ENCODE measurements around the gene RUNX2. TPM values are rescaled to one million over a fixed set of nuclear protein-coding genes. Genes with fewer than 3 reads are reported as not detected.

RUNX2 gene
- total and polyA plus RNA-seq, 10 of the 15 experiments (the other 5 are each of a cell fraction or from before 2014, with no cell fraction given): 0.01 to 0.77 (median 0.15) TPM; not detected in 3

- ChIA-PET POLR2A (interaction anchor here (0.6 kb wide), 1 partner anchor 12 kb away, joined by 8 read pairs; no protein-coding TSS in a partner anchor), SMC1A (ENCODE audit: uncharacterized antibody, unreplicated experiment) (no interaction called here), RAD21 (ENCODE audit: unreplicated experiment) (no interaction called here), CTCF (interaction anchor here (1.1 kb wide), 1 partner anchor 9 kb away, joined by 4 read pairs; no protein-coding TSS in a partner anchor)
- Histone ChIP-seq H3K4me2 (ENCODE audit: control insufficient read depth, insufficient read depth) (no peak overlapping the region), H2AFZ (ENCODE audit: control insufficient read depth, low read depth, low read length) (no peak overlapping the region), H3K9me3 (replicated peaks; ENCODE audit: control insufficient read depth, insufficient read depth, low read length) (no peaks in the 10 kb centered on the region), H3K9ac (ENCODE audit: control insufficient read depth, insufficient read depth, low read length) (no peak overlapping the region), H3K27me3 (replicated peaks in 1 of 2; ENCODE audit: control insufficient read depth in 2 of 2, insufficient read depth in 2 of 2, low read length in 1 of 2) (no peaks in the 10 kb centered on the region; a peak in 1 of 4 replicates), H3K79me2 (ENCODE audit: control insufficient read depth, insufficient read depth, low read length) (no peaks in the 10 kb centered on the region), H3K4me3 (no peak overlapping the region), H3K27ac (ENCODE audit: control insufficient read depth, insufficient read depth) (no peak overlapping the region), H3K4me1 (ENCODE audit: control insufficient read depth, insufficient read depth, low read length) (no peaks in the 10 kb centered on the region), H3K36me3 (ENCODE audit: control insufficient read depth in 2 of 2, insufficient read depth in 2 of 2, low read length in 1 of 2) (no peaks in the 10 kb centered on the region), H4K20me1 (ENCODE audit: control insufficient read depth, insufficient read depth) (no peaks in the 10 kb centered on the region)
- intact Hi-C loops (cut with micrococcal nuclease; ENCODE audit: unreplicated experiment) (no loop called here), in situ Hi-C loops (cut with MboI) (no loop called here)
- no peak for TF ChIP-seq SREBF2 (IDR thresholded peaks at IDR 0.05; ENCODE audit: low read length)
- TF ChIP-seq POLR2A (IDR thresholded peaks at IDR 0.05; ENCODE audit: low read depth, low read length): no peak
- TF ChIP-seq MTA2 (IDR thresholded peaks at IDR 0.05; ENCODE audit: low read depth): no peak
- no peak for TF ChIP-seq CEBPB (IDR thresholded peaks at IDR 0.05; ENCODE audit: borderline replicate concordance in 1 of 2, low read depth in 2 of 2, low read length in 2 of 2)
- TF ChIP-seq, protein P1, sequence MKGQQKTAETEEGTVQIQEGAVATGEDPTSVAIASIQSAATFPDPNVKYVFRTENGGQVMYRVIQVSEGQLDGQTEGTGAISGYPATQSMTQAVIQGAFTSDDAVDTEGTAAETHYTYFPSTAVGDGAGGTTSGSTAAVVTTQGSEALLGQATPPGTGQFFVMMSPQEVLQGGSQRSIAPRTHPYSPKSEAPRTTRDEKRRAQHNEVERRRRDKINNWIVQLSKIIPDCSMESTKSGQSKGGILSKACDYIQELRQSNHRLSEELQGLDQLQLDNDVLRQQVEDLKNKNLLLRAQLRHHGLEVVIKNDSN (IDR thresholded peaks at IDR 0.05; ENCODE audit: borderline replicate concordance, extremely low read length, insufficient read depth, low read depth, low read length): no peak
- TF ChIP-seq RCOR1 (conservative IDR thresholded peaks at IDR 0.05; ENCODE audit: low read depth, low read length): no peak
- TF ChIP-seq EED (IDR thresholded peaks at IDR 0.05; ENCODE audit: low read depth): no peak
- TF ChIP-seq, protein P2, sequence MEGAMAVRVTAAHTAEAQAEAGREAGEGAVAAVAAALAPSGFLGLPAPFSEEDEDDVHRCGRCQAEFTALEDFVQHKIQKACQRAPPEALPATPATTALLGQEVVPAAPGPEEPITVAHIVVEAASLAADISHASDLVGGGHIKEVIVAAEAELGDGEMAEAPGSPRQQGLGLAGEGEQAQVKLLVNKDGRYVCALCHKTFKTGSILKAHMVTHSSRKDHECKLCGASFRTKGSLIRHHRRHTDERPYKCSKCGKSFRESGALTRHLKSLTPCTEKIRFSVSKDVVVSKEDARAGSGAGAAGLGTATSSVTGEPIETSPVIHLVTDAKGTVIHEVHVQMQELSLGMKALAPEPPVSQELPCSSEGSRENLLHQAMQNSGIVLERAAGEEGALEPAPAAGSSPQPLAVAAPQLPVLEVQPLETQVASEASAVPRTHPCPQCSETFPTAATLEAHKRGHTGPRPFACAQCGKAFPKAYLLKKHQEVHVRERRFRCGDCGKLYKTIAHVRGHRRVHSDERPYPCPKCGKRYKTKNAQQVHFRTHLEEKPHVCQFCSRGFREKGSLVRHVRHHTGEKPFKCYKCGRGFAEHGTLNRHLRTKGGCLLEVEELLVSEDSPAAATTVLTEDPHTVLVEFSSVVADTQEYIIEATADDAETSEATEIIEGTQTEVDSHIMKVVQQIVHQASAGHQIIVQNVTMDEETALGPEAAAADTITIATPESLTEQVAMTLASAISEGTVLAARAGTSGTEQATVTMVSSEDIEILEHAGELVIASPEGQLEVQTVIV (IDR thresholded peaks at IDR 0.05; ENCODE audit: borderline replicate concordance, partially characterized antibody): no peak
- TF ChIP-seq ELK1 (IDR thresholded peaks at IDR 0.05; ENCODE audit: low read depth, low read length): no peak
- TF ChIP-seq, protein P3, sequence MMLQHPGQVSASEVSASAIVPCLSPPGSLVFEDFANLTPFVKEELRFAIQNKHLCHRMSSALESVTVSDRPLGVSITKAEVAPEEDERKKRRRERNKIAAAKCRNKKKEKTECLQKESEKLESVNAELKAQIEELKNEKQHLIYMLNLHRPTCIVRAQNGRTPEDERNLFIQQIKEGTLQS (IDR thresholded peaks at IDR 0.05; ENCODE audit: borderline replicate concordance, extremely low read depth, low read depth, low read length): no peak
- TF ChIP-seq SRF (IDR thresholded peaks at IDR 0.05; ENCODE audit: low read depth in 2 of 2, low read length in 2 of 2): no peak
- DNase-seq (ENCODE audit: low read depth, low spot score) (no peak), ATAC-seq (no peak), FAIRE-seq (no peak)
- BruUV-seq (replicated peaks): no TSS peak
- WGBS (ENCODE audit: insufficient coverage, insufficient replicate concordance, low lambda C conversion rate, missing lambda C conversion rate): 73% methylated on average over 5 of the region's 5 CpGs
Observed at GRCh38 chr6:45387236-45387635, 59.1 kb downstream of the RUNX2 start.
